NT2/D1 (cell line): ENCODE measurements around the gene LRP2BP.

ENCODE experiments used
- SUZ12 ChIP-seq: IDR thresholded peaks from 2 replicates; pipeline ENCODE4 v1.6.1; 2011; ENCODE audit not compliant: insufficient read length, insufficient read depth; ENCODE audit errors: extremely low read depth
- YY1 ChIP-seq: IDR thresholded peaks from 2 replicates; pipeline ENCODE4 v1.6.1; 2011; ENCODE audit not compliant: insufficient read length, insufficient read depth
- ZNF274 ChIP-seq: IDR thresholded peaks from 2 replicates; pipeline ENCODE4 v1.6.1; 2011; ENCODE audit warnings: mild to moderate bottlenecking, low read depth, low read length

DNA sequence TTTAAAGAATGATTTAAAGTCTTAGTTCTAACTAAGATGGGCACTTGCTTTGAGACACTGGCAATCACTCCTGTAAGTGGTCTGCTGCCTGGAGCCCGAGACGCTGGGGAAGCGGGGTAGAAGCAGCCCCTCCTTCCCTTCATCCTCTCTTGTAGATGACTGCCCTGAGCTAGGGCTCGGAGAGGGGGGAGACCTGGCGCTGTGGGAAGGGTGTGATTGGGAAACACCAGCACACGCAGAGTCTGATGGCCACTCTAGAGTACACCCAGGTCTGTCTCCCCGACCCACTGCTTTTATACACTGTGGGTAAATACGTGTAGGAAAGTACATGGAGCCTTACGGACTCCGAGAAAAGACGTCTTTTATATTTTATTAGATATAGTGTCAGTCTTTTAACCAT, 24.0 kb downstream of the LRP2BP start:
- TF ChIP-seq SUZ12 (no peak), YY1 (no peak), ZNF274 (no peak)
